Measurements from ENCODE around the gene ANKFN1. TPM values are rescaled to one million over a fixed set of nuclear protein-coding genes. Genes with fewer than 3 reads are reported as not detected.

ANKFN1 gene
- total RNA-seq, 1 experiment from 2014 or later, result not detected

GRCh38 chr17:56167491-56167890, 14.2 kb downstream of the ANKFN1 start:
- Histone ChIP-seq H3K4me1 (ENCODE audit: control insufficient read depth, insufficient read depth, low read length) (no peaks in the 10 kb centered on the region), H3K4me3 (ENCODE audit: low read depth in 2 of 2, low read length in 2 of 2) (no peak overlapping the region), H3K9me3 (ENCODE audit: control insufficient read depth, insufficient read depth, low read depth, low read length) (no peaks in the 10 kb centered on the region), H3K27me3 (ENCODE audit: control insufficient read depth, insufficient read depth, low read length) (no peaks in the 10 kb centered on the region), H3K27ac (ENCODE audit: low read length) (no peak overlapping the region), H3K36me3 (ENCODE audit: control insufficient read depth, insufficient read depth, low read length) (no peaks in the 10 kb centered on the region)
- CTCF ChIA-PET, result interaction anchor here (0.6 kb wide), 1 partner anchor 324 kb away, joined by 5 read pairs; no protein-coding TSS in a partner anchor
- DNase-seq (ENCODE audit: low read depth, low spot score) (no peak), ATAC-seq (no peak)
- in situ Hi-C loops (cut with HindIII; ENCODE audit: low pct_unique_long_range_greater_than_20kb, low sequenced_read_pairs) (no loop called here), intact Hi-C loops (cut with micrococcal nuclease; ENCODE audit: unreplicated experiment) (no loop called here)
- POLR2A ChIA-PET, result no interaction called here
- BruUV-seq (replicated peaks), result no TSS peak
- TF ChIP-seq REST (IDR thresholded peaks at IDR 0.05; ENCODE audit: insufficient read depth in 1 of 2, low read depth in 2 of 2, low read length in 1 of 2) (no peak), CTCF (IDR thresholded peaks at IDR 0.05) (no peak), SIN3A (IDR thresholded peaks at IDR 0.05; ENCODE audit: borderline replicate concordance, insufficient read depth, low read depth, low read length) (no peak), POLR2AphosphoS5 (IDR thresholded peaks at IDR 0.05; ENCODE audit: low read depth, low read length) (no peak), TCF7L2 (IDR thresholded peaks at IDR 0.05; ENCODE audit: low read depth, low read length) (no peak)

- Histone ChIP-seq H3K4me1 (ENCODE audit: control insufficient read depth, insufficient read depth, low read length) (no peaks in the 10 kb centered on the region), H3K36me3 (ENCODE audit: control insufficient read depth, insufficient read depth, low read length) (no peaks in the 10 kb centered on the region), H3K9me3 (ENCODE audit: control insufficient read depth, insufficient read depth, low read depth, low read length) (no peaks in the 10 kb centered on the region), H3K27ac (ENCODE audit: low read length) (no peak overlapping the region), H3K4me3 (ENCODE audit: low read depth in 2 of 2, low read length in 2 of 2) (no peak overlapping the region), H3K27me3 (ENCODE audit: control insufficient read depth, insufficient read depth, low read length) (no peaks in the 10 kb centered on the region)
- ChIA-PET POLR2A (no interaction called here), CTCF (no interaction called here)
- no peak for ATAC-seq
- intact Hi-C loops (cut with micrococcal nuclease; ENCODE audit: unreplicated experiment), result no loop called here
- in situ Hi-C loops (cut with HindIII; ENCODE audit: low pct_unique_long_range_greater_than_20kb, low sequenced_read_pairs), result no loop called here
- BruUV-seq (replicated peaks), result no TSS peak
- no peak for DNase-seq (ENCODE audit: low read depth, low spot score)
- no peak for TF ChIP-seq REST (IDR thresholded peaks at IDR 0.05; ENCODE audit: insufficient read depth in 1 of 2, low read depth in 2 of 2, low read length in 1 of 2)
- TF ChIP-seq SIN3A (IDR thresholded peaks at IDR 0.05; ENCODE audit: borderline replicate concordance, insufficient read depth, low read depth, low read length), result no peak
- TF ChIP-seq CTCF (IDR thresholded peaks at IDR 0.05), result no peak
- TF ChIP-seq POLR2AphosphoS5 (IDR thresholded peaks at IDR 0.05; ENCODE audit: low read depth, low read length), result no peak
- no peak for TF ChIP-seq TCF7L2 (IDR thresholded peaks at IDR 0.05; ENCODE audit: low read depth, low read length)
These were observed 16.3 kb downstream of the ANKFN1 start for GRCh38 chr17:56169621-56170020.
